HCT116 (cell line): ENCODE results near the gene PLG. TPM values are rescaled to one million over a fixed set of nuclear protein-coding genes. Genes with fewer than 3 reads are reported as not detected.

Experiments
- ATAC-seq: fragments of 200-7000 bp; cut with Tn5 transposase; 2 replicates; pipeline ENCODE4 v1.9.1; 2020; ENCODE audit warnings: mild to moderate bottlenecking, moderate library complexity
- BruUV-seq: library from RNA; stranded (reverse); fragments of 400-500 nt; replicated peaks from 2 replicates; lab custom pipeline; 2021; lab: Mats Ljungman, UMichigan
- CTCF ChIA-PET: fragments of 300-600 bp; sonication (Branson Sonifier 250); formaldehyde crosslinking; loops from one replicate; lab custom pipeline; 2021; ENCODE audit warnings: antibody characterized with exemption; lab: Charles Lee
- POLR2A ChIA-PET: fragments of 300-600, 350-600 bp; sonication (Branson Sonifier 250); formaldehyde crosslinking; loops from one replicate; lab custom pipeline; 2021; ENCODE audit warnings: antibody characterized with exemption; lab: Charles Lee
- RAD21 ChIA-PET, 2 experiments: fragments of 300-600 bp; sonication (Branson Sonifier 250); formaldehyde crosslinking; loops; one replicate each; lab custom pipeline; 2023; ENCODE audit warnings: low total read pairs in 2 of 2; ENCODE audit not compliant: uncharacterized antibody in 2 of 2, unreplicated experiment in 2 of 2, low non-redundant PET in 1 of 2; lab: Charles Lee
- DNase-seq: peaks from one replicate; pipeline ENCODE4 v3.0.0-alpha.2; 2010; ENCODE audit warnings: low read depth, low spot score
- H2AFZ ChIP-seq: fragments of 200-600 bp; shearing (Covaris generic), sonication (generic); 2 replicates; pipeline ENCODE4 v1.6.1; 2017; ENCODE audit warnings: low read depth, mixed run types, mixed read lengths, antibody characterized with exemption, low read length; ENCODE audit not compliant: poor library complexity, severe bottlenecking
- H3K27ac ChIP-seq: 2 replicates; pipeline ENCODE4 v1.5.1; 2012; ENCODE audit warnings: low read depth, low read length
- H3K27me3 ChIP-seq: fragments of 200-600 bp; sonication (generic); 2 replicates; pipeline ENCODE4 v1.6.1; 2016; ENCODE audit warnings: mixed run types, low read length, mixed read lengths; ENCODE audit not compliant: insufficient read depth
- H3K36me3 ChIP-seq, 2 experiments: fragments of 200-500 bp in 1 of 2; fragments of 200-600 bp in 1 of 2; sonication (Bioruptor generic) in 1 of 2; sonication (generic) in 1 of 2; 2 replicates each; pipeline versions ENCODE4 v1.5.1 to v1.6.1; 2014 to 2016; ENCODE audit warnings: low read length in 2 of 2, inconsistent platforms in 1 of 2, mixed read lengths in 1 of 2, mixed run types in 1 of 2; ENCODE audit not compliant: insufficient read depth in 2 of 2, control insufficient read depth in 1 of 2
- H3K4me1 ChIP-seq, 2 experiments: fragments of 200-600 bp in 1 of 2; sonication (generic) in 1 of 2; 2 replicates each; pipeline versions ENCODE4 v1.5.1 to v1.6.1; 2012 to 2017; ENCODE audit warnings: low read length in 2 of 2, inconsistent platforms in 1 of 2, mild to moderate bottlenecking in 1 of 2, mixed read lengths in 1 of 2, mixed run types in 1 of 2, moderate library complexity in 1 of 2; ENCODE audit not compliant: insufficient read depth in 2 of 2, control insufficient read depth in 1 of 2
- H3K4me2 ChIP-seq: fragments of 200-600 bp; sonication (generic); 2 replicates; pipeline ENCODE4 v1.6.1; 2017; ENCODE audit warnings: mixed run types, low read length, mixed read lengths
- H3K4me3 ChIP-seq, 2 experiments: fragments of 200-600 bp in 1 of 2; sonication (generic) in 1 of 2; replicated peaks in 1 of 2; 2 replicates each; pipeline ENCODE4 v1.5.1; 2011 to 2016; ENCODE audit warnings: low read length in 2 of 2, control low read depth in 1 of 2, low read depth in 1 of 2, mild to moderate bottlenecking in 1 of 2, mixed read lengths in 1 of 2, mixed run types in 1 of 2
- H3K79me2 ChIP-seq: fragments of 200-600 bp; sonication (generic); 2 replicates; pipeline ENCODE4 v1.6.1; 2017; ENCODE audit warnings: mild to moderate bottlenecking, mixed run types, low read length, moderate library complexity, mixed read lengths; ENCODE audit not compliant: insufficient read depth
- H3K9ac ChIP-seq: fragments of 200-600 bp; sonication (generic); 2 replicates; pipeline ENCODE4 v1.6.1; 2016; ENCODE audit warnings: low read length, mixed read lengths
- H3K9me2 ChIP-seq: fragments of 200-600 bp; sonication (generic), shearing (Covaris generic); 2 replicates; pipeline ENCODE4 v1.6.1; 2017; ENCODE audit warnings: mixed run types, mild to moderate bottlenecking, moderate library complexity; ENCODE audit not compliant: insufficient read depth
- H3K9me3 ChIP-seq, 2 experiments: fragments of 200-500 bp in 1 of 2; fragments of 200-600 bp in 1 of 2; sonication (Bioruptor generic) in 1 of 2; sonication (generic) in 1 of 2; 2 replicates each; pipeline ENCODE4 v1.6.1; 2014 to 2017; ENCODE audit warnings: low read length in 2 of 2, mixed read lengths in 2 of 2, inconsistent platforms in 1 of 2, low read depth in 1 of 2, mild to moderate bottlenecking in 1 of 2, mixed run types in 1 of 2, moderate library complexity in 1 of 2; ENCODE audit not compliant: control insufficient read depth in 1 of 2, insufficient read depth in 1 of 2
- H4K20me1 ChIP-seq: fragments of 200-600 bp; sonication (generic), shearing (Covaris generic); 2 replicates; pipeline ENCODE4 v1.6.1; 2017; ENCODE audit warnings: mixed run types, mild to moderate bottlenecking, moderate library complexity; ENCODE audit not compliant: insufficient read depth
- ATF3 ChIP-seq: IDR thresholded peaks from 2 replicates; pipeline ENCODE4 v1.6.1; 2012
- CBX3 ChIP-seq: IDR thresholded peaks from 2 replicates; pipeline ENCODE4 v1.6.1; 2012; ENCODE audit warnings: low read depth
- CTCF ChIP-seq, 3 experiments: fragments of 200-600 bp in 1 of 3; sonication (generic) in 1 of 3; IDR thresholded peaks in 2 of 3; conservative IDR thresholded peaks in 1 of 3; 2 replicates each; pipeline ENCODE4 v1.5.1; 2012 to 2017; ENCODE audit warnings: low read depth in 2 of 3, low read length in 2 of 3, antibody characterized with exemption in 1 of 3, borderline replicate concordance in 1 of 3, control low read depth in 1 of 3, mild to moderate bottlenecking in 1 of 3, mixed read lengths in 1 of 3, mixed run types in 1 of 3, moderate library complexity in 1 of 3; ENCODE audit not compliant: insufficient read depth in 1 of 3
- EGR1 ChIP-seq: IDR thresholded peaks from 2 replicates; pipeline ENCODE4 v1.6.1; 2012; ENCODE audit warnings: low read depth
- ELF1 ChIP-seq: IDR thresholded peaks from 2 replicates; pipeline ENCODE4 v1.6.1; 2012; ENCODE audit warnings: low read depth, borderline replicate concordance
- EZH2phosphoT487 ChIP-seq: fragments of 200-600 bp; IDR thresholded peaks from 2 replicates; pipeline ENCODE4 v1.6.1; 2018; ENCODE audit warnings: antibody characterized with exemption, borderline replicate concordance
- MAX ChIP-seq: IDR thresholded peaks from 2 replicates; pipeline ENCODE4 v1.6.1; 2012
- RAD21 ChIP-seq: IDR thresholded peaks from 2 replicates; pipeline ENCODE4 v1.6.1; 2012; ENCODE audit warnings: low read depth, mild to moderate bottlenecking
- REST ChIP-seq: IDR thresholded peaks from 2 replicates; pipeline ENCODE4 v1.6.1; 2012; ENCODE audit warnings: low read depth
- SIN3A ChIP-seq: IDR thresholded peaks from 2 replicates; pipeline ENCODE4 v1.6.1; 2012; ENCODE audit warnings: low read depth
- SP1 ChIP-seq: IDR thresholded peaks from 2 replicates; pipeline ENCODE4 v1.6.1; 2012; ENCODE audit warnings: low read depth
- TCF7L2 ChIP-seq: IDR thresholded peaks from 2 replicates; pipeline ENCODE4 v1.7.0; 2011; ENCODE audit warnings: borderline replicate concordance, inconsistent platforms; ENCODE audit not compliant: insufficient read depth, insufficient read length; ENCODE audit errors: extremely low read depth
- YY1 ChIP-seq: IDR thresholded peaks from 2 replicates; pipeline ENCODE4 v1.6.1; 2011; ENCODE audit warnings: low read length, low read depth, moderate library complexity, mild to moderate bottlenecking; ENCODE audit not compliant: insufficient replicate concordance; ENCODE audit errors: extremely low read depth
- ZFX ChIP-seq: fragments of 450-650 bp; IDR thresholded peaks from 2 replicates; pipeline ENCODE4 v1.6.1; 2017
- intact Hi-C: fragments of 100-400 bp; cut with micrococcal nuclease; formaldehyde crosslinking; loops from 2 replicates; pipeline ENCODE4 v1.10.0; 2022
- total RNA-seq: library from RNA; stranded (reverse); gene quantifications from one replicate; pipeline ENCODE4 v1.2.1, GENCODE V29; 2021; ENCODE audit not compliant: unreplicated experiment
- TF ChIP-seq, protein P1 (sequence below): IDR thresholded peaks from 2 replicates; pipeline ENCODE4 v1.6.1; 2011; ENCODE audit warnings: mild to moderate bottlenecking, low read length, moderate library complexity; ENCODE audit not compliant: insufficient replicate concordance; ENCODE audit errors: extremely low read depth

Gene PLG
- total RNA-seq, 1 experiment from 2014 or later, result 0.69 TPM

DNA sequence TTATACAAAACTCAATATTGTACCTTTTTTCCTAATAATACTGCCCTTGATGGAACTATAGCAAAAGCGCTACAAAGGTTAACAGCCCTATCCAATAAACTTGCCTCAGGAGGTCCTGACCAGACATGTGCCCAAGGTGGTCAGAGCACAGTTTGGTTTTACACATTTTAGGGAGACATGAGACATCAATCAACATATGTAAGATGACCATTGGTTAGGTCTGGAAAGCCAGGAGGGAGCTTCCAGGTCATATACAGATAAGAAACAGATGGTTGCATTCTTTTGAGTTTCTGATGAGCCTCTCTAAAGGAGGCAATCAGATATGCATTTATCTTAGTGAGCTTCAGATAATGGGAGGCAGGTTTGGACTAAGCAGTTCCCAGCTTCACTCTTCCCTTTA, 91.6 kb downstream of the PLG start:
- no peaks in the 10 kb centered on the region for H3K9me2 ChIP-seq
- no peaks in the 10 kb centered on the region for H3K27me3 ChIP-seq
- no peak overlapping the region for H3K9ac ChIP-seq
- no peak overlapping the region for H3K4me3 ChIP-seq
- no peak overlapping the region for H3K27ac ChIP-seq
- no peaks in the 10 kb centered on the region for H4K20me1 ChIP-seq
- CTCF ChIA-PET, result no interaction called here
- H3K4me1 ChIP-seq, result peaks cover 12 to 45% of the 10 kb centered on the region in 2 experiments
- no TSS peak for BruUV-seq
- intact Hi-C loops, result no loop called here
- no peaks in the 10 kb centered on the region for H3K36me3 ChIP-seq
- H3K9me3 ChIP-seq, result no peaks in the 10 kb centered on the region
- no peaks in the 10 kb centered on the region for H3K79me2 ChIP-seq
- DNase-seq, result no peak
- TF ChIP-seq RAD21 (no peak), EGR1 (no peak), YY1 (no peak), CBX3 (no peak), CTCF (IDR thresholded peaks at IDR 0.05 in 2 of 3, conservative IDR thresholded peaks at IDR 0.05 in 1 of 3; ENCODE audit: borderline replicate concordance in 1 of 3, insufficient read depth in 1 of 3, low read depth in 2 of 3, low read length in 2 of 3) (no peak), SIN3A (no peak), MAX (no peak), REST (no peak), ZFX (no peak), EZH2phosphoT487 (no peak), SP1 (no peak), ATF3 (no peak), TCF7L2 (no peak), ELF1 (no peak)
- TF ChIP-seq, protein P1, sequence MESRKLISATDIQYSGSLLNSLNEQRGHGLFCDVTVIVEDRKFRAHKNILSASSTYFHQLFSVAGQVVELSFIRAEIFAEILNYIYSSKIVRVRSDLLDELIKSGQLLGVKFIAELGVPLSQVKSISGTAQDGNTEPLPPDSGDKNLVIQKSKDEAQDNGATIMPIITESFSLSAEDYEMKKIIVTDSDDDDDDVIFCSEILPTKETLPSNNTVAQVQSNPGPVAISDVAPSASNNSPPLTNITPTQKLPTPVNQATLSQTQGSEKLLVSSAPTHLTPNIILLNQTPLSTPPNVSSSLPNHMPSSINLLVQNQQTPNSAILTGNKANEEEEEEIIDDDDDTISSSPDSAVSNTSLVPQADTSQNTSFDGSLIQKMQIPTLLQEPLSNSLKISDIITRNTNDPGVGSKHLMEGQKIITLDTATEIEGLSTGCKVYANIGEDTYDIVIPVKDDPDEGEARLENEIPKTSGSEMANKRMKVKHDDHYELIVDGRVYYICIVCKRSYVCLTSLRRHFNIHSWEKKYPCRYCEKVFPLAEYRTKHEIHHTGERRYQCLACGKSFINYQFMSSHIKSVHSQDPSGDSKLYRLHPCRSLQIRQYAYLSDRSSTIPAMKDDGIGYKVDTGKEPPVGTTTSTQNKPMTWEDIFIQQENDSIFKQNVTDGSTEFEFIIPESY, result no peak
- TF ChIP-seq, all 23 proteins: peak for 0
- ATAC-seq, result no peak
- RAD21 ChIA-PET, result no interaction called here
- H2AFZ ChIP-seq, result peak overlapping the region; percentile 51
- H3K4me2 ChIP-seq, result no peak overlapping the region
- POLR2A ChIA-PET, result no interaction called here
